SK-N-SH treated with all-trans-retinoic acid at 6 μM for 48 hours (cell line): Measurements from ENCODE around the gene CNNM2.

ENCODE experiments used
- ATAC-seq: fragments of 200-7000 bp; cut with Tn5 transposase; 3 replicates; pipeline ENCODE4 v1.9.1; 2020; ENCODE audit warnings: mild to moderate bottlenecking, moderate library complexity
- ARNTL ChIP-seq: fragments of 450-650 bp; formaldehyde crosslinking; IDR thresholded peaks from 2 replicates; pipeline ENCODE4 v1.5.0; 2020; ENCODE audit warnings: low read depth, mild to moderate bottlenecking, moderate library complexity, borderline replicate concordance
- CREB5 ChIP-seq: fragments of 250-450 bp; sonication (Bioruptor Pico); IDR thresholded peaks from 2 replicates; pipeline ENCODE4 v1.5.1; 2020; ENCODE audit warnings: low read depth, mild to moderate bottlenecking, moderate library complexity
- CSDC2 ChIP-seq: fragments of 250-450 bp; sonication (Bioruptor Pico); IDR thresholded peaks from 2 replicates; pipeline ENCODE4 v1.5.0; 2020; ENCODE audit warnings: mild to moderate bottlenecking, moderate library complexity
- ESRRG ChIP-seq: fragments of 250-450 bp; sonication (Bioruptor Pico); IDR thresholded peaks from 2 replicates; pipeline ENCODE4 v1.6.1; 2021; ENCODE audit warnings: mild to moderate bottlenecking
- GLIS3 ChIP-seq: fragments of 250-450 bp; sonication (Bioruptor Pico); IDR thresholded peaks from 2 replicates; pipeline ENCODE4 v1.5.0; 2020; ENCODE audit warnings: mild to moderate bottlenecking, moderate library complexity
- ISL1 ChIP-seq: fragments of 250-450 bp; sonication (Bioruptor Pico); IDR thresholded peaks from 2 replicates; pipeline ENCODE4 v2.1.2; 2022; ENCODE audit warnings: mild to moderate bottlenecking, moderate library complexity
- OSR1 ChIP-seq: fragments of 250-450 bp; sonication (Bioruptor Pico); IDR thresholded peaks from 2 replicates; pipeline ENCODE4 v1.8.0; 2022; ENCODE audit warnings: moderate library complexity, mild to moderate bottlenecking, inconsistent platforms
- PATZ1 ChIP-seq: fragments of 250-450 bp; sonication (Bioruptor Pico); IDR thresholded peaks from 2 replicates; pipeline ENCODE4 v1.8.0; 2020; ENCODE audit warnings: mild to moderate bottlenecking, moderate library complexity, borderline replicate concordance
- POU6F1 ChIP-seq: fragments of 250-450 bp; sonication (Bioruptor Pico); IDR thresholded peaks from 2 replicates; pipeline ENCODE4 v1.8.0; 2021; ENCODE audit warnings: low read depth, mild to moderate bottlenecking, moderate library complexity, borderline replicate concordance
- PPARA ChIP-seq: fragments of 250-450 bp; sonication (Bioruptor Pico); IDR thresholded peaks from 2 replicates; pipeline ENCODE4 v1.5.0; 2020; ENCODE audit warnings: mild to moderate bottlenecking, borderline replicate concordance
- SNAI2 ChIP-seq: fragments of 250-450 bp; sonication (Bioruptor Pico); IDR thresholded peaks from 2 replicates; pipeline ENCODE4 v1.5.0; 2020; ENCODE audit warnings: mild to moderate bottlenecking, moderate library complexity
- TCF4 ChIP-seq: fragments of 250-450 bp; sonication (Bioruptor Pico); IDR thresholded peaks from 2 replicates; pipeline ENCODE4 v1.8.0; 2021; ENCODE audit warnings: mild to moderate bottlenecking, moderate library complexity, borderline replicate concordance
- TOX ChIP-seq: fragments of 250-450 bp; sonication (Bioruptor Pico); IDR thresholded peaks from 2 replicates; pipeline ENCODE4 v1.8.0; 2021; ENCODE audit warnings: mild to moderate bottlenecking, moderate library complexity, borderline replicate concordance
- TSHZ2 ChIP-seq: fragments of 250-450 bp; sonication (Bioruptor Pico); IDR thresholded peaks from 2 replicates; pipeline ENCODE4 v1.5.0; 2020; ENCODE audit warnings: mild to moderate bottlenecking, moderate library complexity
- ZC3H10 ChIP-seq: fragments of 250-450 bp; sonication (Bioruptor Pico); IDR thresholded peaks from 2 replicates; pipeline ENCODE4 v1.5.1; 2021; ENCODE audit warnings: mild to moderate bottlenecking, moderate library complexity
- ZFP3 ChIP-seq: fragments of 250-450 bp; sonication (Bioruptor Pico); IDR thresholded peaks from 2 replicates; pipeline ENCODE4 v1.5.0; 2020; ENCODE audit warnings: mild to moderate bottlenecking, moderate library complexity
- ZNF70 ChIP-seq: fragments of 450-650 bp; formaldehyde crosslinking; IDR thresholded peaks from 2 replicates; pipeline ENCODE4 v1.5.0; 2020; ENCODE audit warnings: mild to moderate bottlenecking, moderate library complexity
- ZNF8 ChIP-seq: fragments of 450-650 bp; formaldehyde crosslinking; IDR thresholded peaks from 2 replicates; pipeline ENCODE4 v1.5.0; 2020; ENCODE audit warnings: mild to moderate bottlenecking, moderate library complexity

The CNNM2 gene

GRCh38 chr10:103049237-103049636 lies 131.1 kb downstream of the CNNM2 start (continued):
- TF ChIP-seq PPARA, result no peak

GRCh38 chr10:103053659-103054581 lies 135.8 kb downstream of the CNNM2 start:
- TF ChIP-seq TCF4 (CRISPR knock-in tag), result peak; percentile 44; the same call in 1 of the 2 replicates
- no peak for TF ChIP-seq POU6F1 (CRISPR knock-in tag)
- peak; percentile 100 for ATAC-seq

- no peak; the same call in 1 of the 3 replicates for ATAC-seq
- TF ChIP-seq GLIS3 (CRISPR knock-in tag) (no peak), ARNTL (no peak), CSDC2 (CRISPR knock-in tag) (no peak), POU6F1 (CRISPR knock-in tag) (no peak)
These were observed 136.5 kb downstream of the CNNM2 start for GRCh38 chr10:103054621-103055020.

- TF ChIP-seq TOX (CRISPR knock-in tag), result no peak
- no peak for TF ChIP-seq PATZ1 (CRISPR knock-in tag)
- no peak for TF ChIP-seq OSR1
- TF ChIP-seq TSHZ2 (CRISPR knock-in tag), result no peak
- TF ChIP-seq ZFP3 (CRISPR knock-in tag), result no peak
- no peak for TF ChIP-seq TCF4 (CRISPR knock-in tag)
- TF ChIP-seq ZNF8 (CRISPR knock-in tag), result no peak
- no peak for TF ChIP-seq ESRRG (CRISPR knock-in tag)
- no peak for TF ChIP-seq ISL1 (CRISPR knock-in tag)
- no peak for TF ChIP-seq CREB5 (CRISPR knock-in tag)
- ATAC-seq, result no peak
These were observed 137.0 kb downstream of the CNNM2 start for GRCh38 chr10:103055105-103055504.

- TF ChIP-seq ZNF70 (CRISPR knock-in tag), result no peak
- no peak for TF ChIP-seq TSHZ2 (CRISPR knock-in tag)
- no peak for TF ChIP-seq SNAI2 (CRISPR knock-in tag)
- no peak for TF ChIP-seq TCF4 (CRISPR knock-in tag)
- TF ChIP-seq ZC3H10 (CRISPR knock-in tag), result no peak
These were observed 139.9 kb downstream of the CNNM2 start for GRCh38 chr10:103058034-103058433.

More at GRCh38 chr10:103058034-103058433, 139.9 kb downstream of the CNNM2 start:
- no peak for ATAC-seq
